Mucosa of gallbladder (tissue), 1 donor: ENCODE data around the gene COL18A1. TPM values are rescaled to one million over a fixed set of nuclear protein-coding genes. Genes with fewer than 3 reads are reported as not detected.
"Not testable (repeated sequence)": the region's sequence is repeated elsewhere in the genome, so short reads cannot be mapped to it uniquely, and the experiment has no call there.

Source experiments
- DNase-seq: peaks from one replicate; pipeline ENCODE4 v3.0.0-alpha.2; 2020; ENCODE audit warnings: low spot score
- total RNA-seq: library from RNA; stranded (reverse); gene quantifications from one replicate; pipeline ENCODE4 v1.2.1, GENCODE V29; 2021
- donor health status: DM: no; HTN: no; CAD: no.

Gene COL18A1
- total RNA-seq, 1 donor from 2014 or later, result 172 TPM

GRCh38 chr21:45441431-45442255, 36.7 kb downstream of the COL18A1 start:
- no peak for DNase-seq

GRCh38 chr21:45442276-45442675, 37.3 kb downstream of the COL18A1 start:
- no peak for DNase-seq

- DNase-seq, result not testable (repeated sequence)
Measured at GRCh38 chr21:45442686-45443594, 38.0 kb downstream of the COL18A1 start.

GRCh38 chr21:45443595-45444181, 38.7 kb downstream of the COL18A1 start:
- no peak for DNase-seq

- no peak for DNase-seq
Measured at GRCh38 chr21:45444385-45444784, 39.4 kb downstream of the COL18A1 start.

- DNase-seq, result no peak
Measured at GRCh38 chr21:45445369-45445768, 40.4 kb downstream of the COL18A1 start.

- DNase-seq, result no peak
Measured at GRCh38 chr21:45447821-45448220, 42.9 kb downstream of the COL18A1 start.

GRCh38 chr21:45448283-45448809, 43.4 kb downstream of the COL18A1 start:
- no peak for DNase-seq

GRCh38 chr21:45448810-45449657, 44.1 kb downstream of the COL18A1 start:
- no peak for DNase-seq

- DNase-seq, result no peak
Measured at GRCh38 chr21:45449658-45450422, 44.9 kb downstream of the COL18A1 start.

GRCh38 chr21:45450423-45451090, 45.6 kb downstream of the COL18A1 start:
- DNase-seq, result no peak

GRCh38 chr21:45451091-45451740, 46.3 kb downstream of the COL18A1 start:
- no peak for DNase-seq

GRCh38 chr21:45451771-45452182, 46.8 kb downstream of the COL18A1 start:
- DNase-seq, result no peak

- no peak for DNase-seq
Measured at GRCh38 chr21:45452696-45453307, 47.8 kb downstream of the COL18A1 start.

GRCh38 chr21:45453308-45453950, 48.5 kb downstream of the COL18A1 start:
- DNase-seq, result no peak

GRCh38 chr21:45454060-45454925, 49.3 kb downstream of the COL18A1 start:
- DNase-seq, result no peak
